HG02852 (cell line): Measurements from ENCODE around the gene IYD.
"Not testable (repeated sequence)": the region's sequence is repeated elsewhere in the genome, so short reads cannot be mapped to it uniquely, and the experiment has no call there.

Experiments used
- ATAC-seq: cut with Tn5 transposase; IDR thresholded peaks from one replicate; pipeline ENCODE4 v1.9.1; 2021; ENCODE audit warnings: mild to moderate bottlenecking, moderate library complexity; ENCODE audit not compliant: unreplicated experiment

Gene IYD

GRCh38 chr6:150427037-150427602 is 58.3 kb downstream of the IYD start:
- no peak for ATAC-seq

- ATAC-seq, result no peak
Observed at GRCh38 chr6:150427843-150428242, 59.0 kb downstream of the IYD start.

DNA sequence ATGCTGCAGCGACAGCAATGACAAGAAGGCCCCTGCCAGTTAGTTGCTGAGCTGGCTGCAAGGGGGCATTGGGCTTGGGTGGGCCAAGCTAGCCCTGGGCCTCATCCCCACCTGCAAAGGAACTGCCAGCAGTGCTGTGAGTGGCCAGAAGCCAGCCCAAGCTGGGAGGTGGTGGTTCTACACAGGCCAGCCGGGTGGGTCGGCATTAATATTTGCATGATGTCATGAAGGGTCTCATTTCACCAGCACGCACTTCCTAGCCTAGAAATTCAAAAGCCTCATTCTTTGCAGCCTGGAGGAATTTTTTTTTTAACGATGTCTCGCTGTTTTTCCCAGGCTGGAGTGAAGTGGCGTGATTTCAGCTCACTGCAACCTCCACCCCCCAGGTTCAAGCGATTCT is 62.0 kb downstream of the IYD start:
- no peak for ATAC-seq

- ATAC-seq, result no peak
Observed at GRCh38 chr6:150435360-150435759, 66.5 kb downstream of the IYD start.

- ATAC-seq, result no peak
Observed at GRCh38 chr6:150435832-150436231, 67.0 kb downstream of the IYD start.

GRCh38 chr6:150439373-150439772 is 70.6 kb downstream of the IYD start:
- ATAC-seq, result no peak

GRCh38 chr6:150443621-150444020 is 74.8 kb downstream of the IYD start:
- ATAC-seq, result no peak

DNA sequence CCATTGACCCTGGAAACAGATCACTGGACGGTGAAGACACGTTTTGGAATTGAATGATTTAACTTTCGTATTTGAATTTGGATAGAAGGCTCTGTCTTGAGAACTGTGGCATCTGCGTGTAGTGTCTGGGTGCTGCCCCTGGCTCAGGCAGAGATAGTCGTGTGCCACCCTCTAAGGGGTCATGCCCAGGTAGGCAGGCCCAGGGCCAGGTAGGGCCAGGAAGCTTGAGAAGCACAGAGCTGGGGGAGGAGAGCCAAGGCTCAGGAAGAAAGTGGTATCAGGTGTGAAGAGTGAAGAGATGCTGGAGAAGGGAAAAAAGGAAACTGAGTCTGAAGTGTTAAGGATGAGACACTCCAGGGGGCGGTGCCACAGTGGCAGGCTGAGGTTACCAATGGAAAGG is 75.5 kb downstream of the IYD start:
- no peak for ATAC-seq

GRCh38 chr6:150445486-150445885 is 76.7 kb downstream of the IYD start:
- ATAC-seq, result no peak

DNA sequence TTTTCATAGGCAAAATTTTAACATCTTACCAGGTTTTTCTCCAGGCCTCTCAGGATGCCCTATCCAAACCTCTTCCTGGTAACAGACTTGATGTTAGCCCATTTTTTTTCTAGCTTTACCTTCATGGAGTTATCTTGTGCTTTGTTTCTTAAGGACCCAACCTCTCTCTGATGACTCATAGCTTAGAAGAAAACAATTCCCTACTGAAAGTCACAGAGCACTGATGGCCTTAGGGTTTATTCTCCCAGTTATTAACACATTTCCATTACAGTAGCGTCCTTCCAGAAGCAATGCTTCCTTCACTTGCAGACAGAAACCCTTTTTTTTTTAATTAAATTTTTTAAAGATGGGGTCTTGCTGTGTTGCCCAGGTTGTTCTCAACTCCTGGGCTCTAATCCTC is 79.4 kb downstream of the IYD start:
- no peak for ATAC-seq

DNA sequence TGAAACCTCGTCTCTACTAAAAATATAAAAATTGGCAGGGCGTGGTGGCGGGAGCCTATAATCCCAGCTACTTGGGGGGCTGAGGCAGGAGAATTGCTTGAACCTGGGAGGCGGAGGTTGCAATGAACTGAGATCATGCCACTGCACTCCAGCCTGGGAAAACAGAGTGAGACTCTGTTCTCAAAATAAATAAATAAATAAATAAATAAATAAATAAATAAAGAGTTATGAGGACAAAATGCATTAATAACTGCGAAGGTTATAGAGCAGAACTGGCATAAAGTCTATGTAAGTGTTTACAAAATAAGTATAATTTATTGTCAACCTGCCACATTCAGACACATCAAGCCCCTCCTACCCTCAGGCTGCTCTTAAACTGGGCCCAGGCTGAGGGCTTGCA is 80.2 kb downstream of the IYD start:
- not testable (repeated sequence) for ATAC-seq

GRCh38 chr6:150450918-150451317 is 82.1 kb downstream of the IYD start:
- no peak for ATAC-seq

- ATAC-seq, result no peak
Observed at GRCh38 chr6:150451807-150452427, 83.1 kb downstream of the IYD start.

DNA sequence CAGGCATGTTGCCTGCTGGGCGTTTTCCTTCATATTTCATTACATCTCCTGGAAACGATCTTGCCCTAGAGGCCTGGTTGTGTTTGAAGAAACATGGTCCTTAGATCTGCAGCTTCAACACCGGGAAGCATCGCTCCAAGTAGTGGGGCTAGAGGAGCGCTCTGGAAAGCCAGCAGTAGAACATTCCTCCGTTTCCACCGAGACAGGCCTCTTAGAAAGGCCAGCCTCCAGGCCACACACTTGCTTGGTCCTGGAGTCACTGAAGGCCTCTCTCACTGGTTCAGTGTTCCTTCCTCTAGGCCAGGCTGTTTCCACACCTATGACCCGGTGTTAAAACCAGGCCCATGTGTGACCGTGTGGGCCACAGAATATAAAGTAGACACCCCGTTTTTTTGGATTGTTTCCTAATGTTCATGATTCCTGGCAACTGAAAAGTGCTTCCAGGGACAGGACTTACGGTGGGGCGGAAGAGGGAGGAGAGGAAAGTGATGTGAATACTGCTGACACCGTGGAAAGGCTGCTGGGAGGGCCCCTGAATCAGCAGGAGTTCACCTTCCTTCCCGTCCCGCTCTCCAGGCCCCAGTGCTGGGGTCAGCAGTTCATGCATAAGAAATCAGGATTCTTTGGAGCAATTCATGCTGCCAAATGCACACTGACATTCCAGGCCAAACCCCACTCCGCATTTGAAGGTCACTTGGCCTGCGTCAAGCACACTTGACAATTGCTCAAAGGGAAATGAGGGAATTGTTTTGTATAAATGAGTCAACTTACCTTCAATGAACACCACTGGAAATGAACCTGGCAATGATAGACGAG is 83.8 kb downstream of the IYD start:
- ATAC-seq, result no peak

GRCh38 chr6:150453357-150453756 is 84.5 kb downstream of the IYD start:
- no peak for ATAC-seq
